Dermis microvascular lymphatic vessel endothelial cell (primary cell): ENCODE data around the gene ZPR1. TPM values are rescaled to one million over a fixed set of nuclear protein-coding genes. Genes with fewer than 3 reads are reported as not detected.
A peak's percentile ranks its signal among the peaks of the same experiment; 100 is the strongest.
"Not testable (repeated sequence)": the region's sequence is repeated elsewhere in the genome, so short reads cannot be mapped to it uniquely, and the experiment has no call there.

Experiments used
- DNase-seq, 2 donors: peaks; one replicate each; pipeline versions ENCODE4 v3.0.0 to v3.0.0-alpha.2; 2010; ENCODE audit warnings: low read depth in 2 of 2
- total RNA-seq: library from RNA; depleted of rRNA; stranded (reverse); fragments of >200 nt; gene quantifications from 2 replicates; pipeline ENCODE4 v1.2.1, GENCODE V29; 2014

ZPR1 gene
- total RNA-seq, 1 donor from 2014 or later, result 19.0 TPM

DNA sequence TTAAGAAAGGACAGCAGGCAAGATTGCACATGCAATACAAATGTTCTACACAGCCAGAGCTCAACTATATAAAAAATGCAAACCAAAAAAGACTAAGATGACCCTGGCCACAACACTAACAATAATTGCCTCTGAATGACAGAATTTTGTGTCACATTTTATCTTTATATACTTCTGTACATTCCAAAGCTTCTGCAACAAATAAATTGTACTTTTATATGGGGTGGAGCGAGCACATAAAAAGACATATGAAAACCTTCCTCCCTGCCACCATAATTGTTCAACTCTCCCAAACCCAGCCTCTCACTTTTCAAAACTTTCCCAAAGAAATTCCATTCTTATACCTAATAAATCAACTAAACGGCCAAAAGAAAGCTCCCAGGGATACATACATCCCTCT is 25.7 kb downstream of the ZPR1 start:
- no peak for DNase-seq

DNA sequence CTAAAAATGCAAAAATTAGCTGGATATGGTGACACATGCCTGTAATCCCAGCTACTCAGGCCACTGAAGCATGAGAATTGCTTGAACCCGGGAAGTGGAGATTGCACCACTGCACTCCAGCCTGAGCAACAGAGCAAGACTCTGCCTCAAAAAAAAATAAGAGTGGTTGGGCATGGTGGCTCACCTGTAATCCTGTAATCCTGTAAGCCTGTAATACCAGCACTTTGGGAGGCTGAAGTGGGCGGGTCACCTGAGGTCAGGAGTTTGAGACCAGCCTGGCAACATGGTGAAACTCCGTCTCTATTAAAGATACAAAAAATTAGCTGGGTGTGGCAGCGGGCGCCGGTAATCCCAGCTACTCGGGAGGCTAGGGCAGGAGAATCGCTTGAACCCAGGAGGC is 31.8 kb downstream of the ZPR1 start:
- DNase-seq, result not testable (repeated sequence)

DNA sequence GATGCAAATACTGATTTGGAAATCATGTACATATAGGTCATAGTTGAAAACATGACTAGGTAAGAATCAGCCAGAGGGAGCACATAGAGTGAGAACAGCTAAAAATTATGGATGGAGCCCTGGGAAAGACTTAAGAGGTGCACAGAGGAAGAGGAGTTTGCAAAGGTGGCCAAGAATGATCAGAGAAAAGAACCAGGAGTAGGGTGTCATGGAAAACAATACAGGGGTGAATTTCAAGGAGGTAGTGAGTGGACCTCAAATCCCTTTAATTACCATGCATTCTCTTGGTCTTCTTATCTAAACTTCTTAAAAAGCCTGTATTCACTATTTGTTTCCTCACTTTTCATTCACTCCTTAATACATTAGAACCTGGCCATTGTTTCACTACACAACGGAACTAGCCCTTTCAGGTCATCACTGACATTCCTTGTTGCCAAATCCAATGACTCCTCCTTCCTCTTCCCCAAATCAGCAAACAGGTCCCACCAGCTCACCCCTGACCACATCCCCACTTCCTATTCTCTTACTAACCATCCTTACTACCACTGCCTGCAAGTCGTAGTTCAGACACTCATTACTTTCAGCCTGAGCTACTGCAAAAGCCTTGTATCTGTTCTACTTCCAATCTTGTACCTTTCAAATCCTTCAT is 37.6 kb downstream of the ZPR1 start:
- DNase-seq, result no peak

DNA sequence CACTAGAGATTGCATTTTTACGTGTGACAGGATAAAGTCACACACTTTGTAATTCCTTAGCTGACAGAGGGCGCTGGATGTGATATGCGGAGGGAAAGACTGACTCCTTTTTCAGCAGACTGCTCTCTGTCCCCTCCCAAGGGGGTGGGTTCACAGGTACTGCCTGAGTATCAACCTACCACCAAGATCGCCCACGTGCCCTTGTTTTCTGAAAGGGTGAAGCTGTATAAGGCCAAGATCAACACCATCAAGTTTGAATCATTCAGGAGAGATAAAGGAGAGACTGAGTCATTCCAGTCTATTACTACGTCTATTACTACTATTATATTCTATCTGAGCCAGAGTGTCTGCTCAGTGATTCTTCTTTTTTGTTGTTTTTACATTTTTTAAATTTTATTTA is 45.7 kb downstream of the ZPR1 start:
- DNase-seq, result peak in 1 of 2 donors; percentile 69

DNA sequence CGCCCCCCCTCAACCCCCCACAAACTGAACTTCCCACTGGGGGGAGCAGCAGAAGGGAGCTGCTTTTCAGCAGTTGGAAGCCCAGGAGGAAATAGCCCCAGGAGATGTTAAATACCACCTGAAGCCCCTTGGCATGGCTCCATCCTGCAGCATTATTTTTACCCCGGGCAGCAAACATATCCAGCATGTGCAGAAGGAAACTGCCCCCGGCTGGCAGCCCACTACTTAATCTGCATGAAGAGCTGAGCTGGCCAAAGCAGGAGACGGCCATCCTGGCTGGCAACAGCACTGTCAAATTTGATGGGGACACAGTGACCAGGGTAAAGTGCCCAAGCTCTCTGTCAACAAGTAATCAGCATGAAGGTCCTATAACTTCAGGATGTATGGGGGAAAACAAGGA is 47.1 kb downstream of the ZPR1 start:
- DNase-seq, result no peak

DNA sequence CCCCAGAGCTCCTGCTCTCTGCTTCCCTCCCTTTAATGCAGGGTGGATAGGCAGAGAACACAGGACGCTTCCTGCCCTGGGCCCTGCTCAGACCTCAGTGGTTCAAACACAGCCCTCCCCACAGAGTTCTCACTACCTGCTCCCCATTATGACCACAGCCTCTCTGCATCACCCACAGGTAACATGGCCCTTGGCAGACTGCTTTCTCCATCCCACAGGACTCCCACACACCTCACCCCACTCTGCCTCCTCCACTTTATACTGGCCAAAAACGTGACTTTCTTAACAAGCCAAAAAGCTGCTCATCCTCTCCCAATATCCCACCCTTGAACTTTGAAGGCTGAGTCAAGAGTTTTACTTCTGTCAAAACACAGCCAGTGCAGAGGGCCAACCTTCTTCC is 48.8 kb downstream of the ZPR1 start:
- no peak for DNase-seq

DNA sequence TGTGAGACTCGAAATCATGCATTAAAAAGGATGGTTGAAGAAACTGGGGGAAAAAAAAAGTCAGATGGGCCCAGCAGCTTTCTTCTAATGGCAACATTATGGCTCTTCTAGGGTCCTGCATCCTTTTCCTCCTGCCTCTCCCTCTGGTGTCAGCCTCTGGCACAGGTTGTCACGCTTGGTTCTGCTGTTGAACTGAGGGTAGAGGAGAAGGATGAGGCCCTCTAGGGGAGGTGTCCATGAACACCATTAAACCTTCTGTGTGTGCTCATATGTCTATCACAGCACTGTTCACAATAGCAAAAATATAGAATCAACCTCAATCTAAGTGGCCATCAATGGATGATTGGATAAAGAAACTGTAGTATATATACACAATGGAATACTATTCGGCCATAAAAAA is 51.1 kb downstream of the ZPR1 start:
- no peak for DNase-seq

DNA sequence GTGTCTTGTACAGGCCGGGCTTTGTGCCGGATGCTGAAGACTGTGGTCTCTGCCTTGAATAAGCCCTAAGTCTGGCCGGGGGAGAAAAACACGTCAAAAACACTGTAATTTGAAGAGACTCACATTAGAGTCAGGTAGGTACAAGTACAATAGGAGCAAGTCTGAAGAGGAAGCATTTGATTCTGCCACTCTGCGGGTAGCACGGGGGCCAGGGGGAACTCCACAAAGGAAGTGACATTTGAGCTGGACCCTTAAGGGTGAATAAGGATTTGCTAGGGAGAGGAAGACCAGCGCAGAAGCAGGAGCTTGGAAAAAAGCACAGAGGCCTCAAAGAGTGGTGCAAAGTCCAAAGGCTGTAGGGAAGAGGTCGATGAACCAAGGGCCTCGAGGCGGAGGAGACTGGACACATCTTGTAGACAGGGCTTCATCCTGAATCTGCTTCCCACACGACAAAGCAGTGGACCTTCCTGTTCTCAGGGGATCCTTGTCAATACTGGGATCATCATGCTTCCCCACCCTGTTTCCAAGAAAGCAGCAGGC is 53.8 kb downstream of the ZPR1 start:
- no peak for DNase-seq

DNA sequence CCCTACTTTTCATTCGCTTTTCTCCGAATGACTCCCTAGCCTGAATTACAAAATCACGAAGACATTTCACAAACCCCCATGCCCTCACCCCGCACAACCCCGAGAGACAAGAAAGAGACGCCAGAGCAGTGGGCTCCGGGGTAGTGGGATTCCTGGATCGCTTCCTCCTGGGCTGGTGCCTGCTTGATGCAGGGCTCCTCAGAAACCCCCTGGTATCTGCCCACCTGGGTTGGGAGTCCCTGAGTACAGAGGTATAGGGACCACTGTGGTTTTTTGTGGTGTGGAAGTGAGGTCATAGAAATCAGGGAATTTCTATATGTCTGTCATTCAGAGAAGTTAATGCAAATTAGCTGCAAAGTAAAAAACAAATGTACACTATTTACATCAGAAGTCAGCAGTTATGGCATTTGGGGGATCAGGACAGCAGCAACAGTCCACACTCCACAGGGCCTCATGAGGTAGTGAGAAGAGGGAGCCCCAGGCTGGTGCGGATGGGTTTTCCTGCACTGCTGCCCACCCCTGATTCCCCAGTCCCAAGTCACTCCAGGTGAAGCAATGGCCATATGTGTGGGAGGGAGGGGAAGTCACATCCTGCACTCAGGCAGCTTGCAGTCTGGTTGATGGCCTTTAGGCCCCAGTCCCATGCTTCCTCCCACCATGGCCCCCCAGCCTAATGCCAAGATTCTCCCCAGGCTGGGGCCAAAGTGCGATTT is 54.6 kb downstream of the ZPR1 start:
- no peak for DNase-seq

DNA sequence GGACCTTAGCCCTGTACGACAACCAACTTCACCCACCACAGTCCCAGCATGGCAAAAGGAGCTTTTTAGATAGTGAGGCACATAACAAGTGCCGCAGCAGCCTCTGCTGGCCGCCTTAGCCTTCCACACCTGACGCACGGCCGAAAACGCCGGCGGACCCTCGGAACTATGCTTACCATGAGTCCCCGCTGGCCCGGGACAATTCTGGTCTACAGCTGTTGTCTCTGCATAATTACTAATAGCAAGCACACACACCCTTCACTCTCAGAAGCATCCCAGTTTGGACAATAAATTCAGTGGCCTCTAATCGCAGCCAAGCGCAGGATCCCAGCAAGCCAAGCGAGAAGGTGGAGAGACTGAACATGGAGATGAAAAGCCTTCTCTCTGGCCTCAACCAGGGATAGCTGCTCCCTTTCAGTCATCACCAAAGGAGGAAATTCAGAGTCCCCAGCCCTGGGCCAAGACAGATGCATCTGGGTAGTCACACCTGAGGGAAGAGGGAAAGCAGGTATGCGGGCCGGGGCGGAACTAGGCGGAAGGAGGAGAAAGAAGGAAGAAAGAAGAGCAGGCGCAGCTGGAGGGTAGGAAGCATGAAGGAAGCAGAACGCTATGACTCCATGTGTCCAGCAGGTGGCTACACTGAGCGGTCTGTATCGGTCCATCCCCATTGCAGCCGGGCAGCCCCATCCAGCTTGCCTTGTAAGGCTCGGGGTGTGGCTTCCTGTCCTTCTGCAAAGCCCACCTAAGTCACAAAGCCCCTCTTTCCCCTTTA is 55.4 kb downstream of the ZPR1 start:
- DNase-seq, result peak; percentile 21 to 59

DNA sequence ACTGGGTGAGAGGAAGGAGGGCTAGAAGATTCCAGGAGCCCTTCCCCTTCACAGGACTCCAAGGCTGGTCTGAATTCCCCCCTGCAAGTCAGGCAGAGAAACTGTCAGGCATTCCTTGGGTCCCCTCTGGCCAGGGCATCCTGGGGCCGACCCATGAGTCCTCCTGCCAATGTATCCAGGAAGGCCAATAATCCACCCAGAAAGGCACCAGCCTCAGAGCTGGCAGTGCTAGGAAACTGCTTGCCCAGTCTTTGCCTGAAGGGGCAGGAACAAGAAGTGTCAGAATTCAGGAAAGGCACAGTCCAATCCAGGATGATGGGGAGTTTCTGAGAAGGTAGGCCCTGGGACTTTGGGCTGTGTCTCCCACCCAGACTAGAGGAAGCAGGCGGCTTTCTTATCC is 56.0 kb downstream of the ZPR1 start:
- DNase-seq, result no peak

DNA sequence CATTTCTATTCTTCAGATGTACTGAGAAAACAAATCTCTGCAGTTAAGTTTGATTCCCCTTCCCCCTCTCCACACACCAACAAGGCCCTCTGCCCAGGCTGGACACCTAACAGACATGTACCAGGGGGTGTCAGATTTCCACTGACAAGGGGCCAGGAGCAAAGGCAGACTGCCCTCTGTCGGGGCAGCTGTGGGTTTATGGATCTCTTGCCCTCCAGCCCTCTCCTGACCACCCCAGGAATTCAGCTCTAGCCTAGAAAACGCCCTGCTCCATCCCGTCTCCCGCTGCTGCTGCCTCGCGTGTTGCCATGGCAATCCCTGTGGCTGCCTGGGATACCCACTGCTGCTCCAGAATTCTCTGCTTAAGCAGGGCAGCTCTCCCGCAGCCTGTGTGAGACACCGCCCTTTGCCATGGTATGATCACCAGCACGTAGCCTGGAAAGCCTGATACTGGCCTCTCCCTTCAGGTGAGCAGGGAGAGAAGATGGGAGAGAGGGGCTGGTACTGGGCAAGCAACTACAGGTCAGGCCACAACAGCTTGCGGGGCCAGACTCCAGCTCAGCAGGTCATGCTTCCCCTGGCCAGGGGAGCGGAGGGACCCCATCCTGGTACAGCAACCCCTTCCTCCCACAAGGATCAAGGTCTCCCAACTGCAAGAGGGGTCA is 56.6 kb downstream of the ZPR1 start:
- DNase-seq, result no peak

DNA sequence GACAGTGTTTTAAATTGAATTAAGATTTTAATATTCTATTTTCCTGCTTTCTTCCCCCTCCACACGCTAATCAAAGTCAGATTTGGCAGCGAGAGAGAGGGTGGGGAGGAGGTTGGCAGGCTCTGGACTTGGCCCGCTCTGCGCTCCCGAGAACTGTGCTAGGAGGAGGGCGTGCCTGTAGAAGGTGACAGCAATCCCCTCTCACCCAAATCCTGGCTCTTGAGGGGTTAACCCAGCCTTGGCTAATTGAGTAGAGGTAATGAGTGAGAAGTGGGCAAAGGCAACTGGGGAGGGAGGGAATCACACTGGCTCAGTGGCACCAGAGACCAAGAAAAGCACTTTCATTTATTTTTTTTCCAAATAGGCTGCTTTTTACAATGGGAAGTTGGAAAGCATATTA is 57.2 kb downstream of the ZPR1 start:
- no peak for DNase-seq

DNA sequence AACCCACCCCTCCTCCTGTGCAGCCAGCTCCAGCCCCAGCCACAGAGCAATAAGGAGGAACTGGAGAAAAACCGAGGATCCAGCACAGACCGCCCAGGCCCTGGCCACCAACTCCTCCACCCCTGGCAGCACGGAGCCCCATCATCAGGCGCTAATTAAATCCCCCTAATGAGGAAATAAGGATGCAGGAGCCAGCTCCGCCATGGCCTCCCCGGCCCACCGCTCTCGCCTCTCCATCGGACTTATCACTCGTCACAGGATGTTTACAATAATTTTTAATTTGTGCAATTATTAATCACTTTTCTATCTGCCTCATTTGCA is 57.6 kb downstream of the ZPR1 start:
- no peak for DNase-seq

DNA sequence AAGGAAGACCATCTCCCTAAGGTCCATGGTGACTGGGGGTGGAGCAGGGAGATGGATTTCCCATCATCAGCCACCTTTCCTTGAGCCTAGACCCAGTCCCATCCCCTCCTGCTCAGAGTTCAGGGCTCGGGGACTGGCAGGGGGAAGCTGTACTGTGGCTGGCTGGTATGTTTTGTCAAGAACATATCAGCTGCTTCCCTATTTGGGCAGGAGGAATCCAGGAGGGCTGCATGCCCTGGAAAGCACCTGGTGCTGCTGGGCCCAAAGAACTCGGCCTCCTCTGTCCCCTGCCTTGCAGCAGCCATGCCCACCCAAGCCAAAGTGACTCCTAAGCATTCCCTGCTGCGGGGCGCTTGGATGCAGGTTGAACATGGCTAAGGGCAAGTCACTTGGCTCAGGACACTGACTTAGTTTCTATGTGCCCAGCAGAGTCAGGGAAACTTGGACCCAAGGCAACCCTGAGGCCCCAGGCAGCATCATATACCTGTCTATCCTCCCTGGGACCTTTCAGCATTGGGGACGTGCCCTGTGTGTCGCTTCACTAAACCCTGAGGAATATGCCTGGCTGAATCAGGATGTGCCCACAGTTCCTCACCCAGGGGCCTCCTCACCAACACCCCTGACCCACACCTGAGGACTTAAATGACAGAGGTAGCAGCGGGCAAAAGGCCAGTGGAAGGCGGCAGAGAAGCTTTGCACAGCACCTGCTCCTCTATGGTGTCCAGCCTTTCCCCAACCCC is 58.2 kb downstream of the ZPR1 start:
- no peak for DNase-seq

DNA sequence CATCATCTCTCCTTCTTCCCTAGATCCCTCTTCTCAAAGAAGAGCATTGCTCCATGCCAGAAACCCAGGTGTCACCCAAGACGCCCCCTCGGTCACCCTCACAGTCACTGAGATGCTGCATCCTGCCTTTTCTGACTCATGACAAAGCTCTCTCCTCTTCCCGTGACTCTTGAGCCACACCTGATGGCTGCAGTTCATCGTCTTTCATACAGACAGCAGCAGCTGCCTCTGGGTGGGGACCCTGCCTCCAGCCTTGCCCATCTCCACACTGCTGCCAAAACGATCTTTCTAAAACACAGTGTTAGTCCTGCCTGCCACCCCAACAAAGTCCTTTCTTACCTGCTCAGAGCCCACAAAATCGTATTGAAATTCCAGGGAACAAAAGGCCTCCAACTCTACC is 59.8 kb downstream of the ZPR1 start:
- no peak for DNase-seq

DNA sequence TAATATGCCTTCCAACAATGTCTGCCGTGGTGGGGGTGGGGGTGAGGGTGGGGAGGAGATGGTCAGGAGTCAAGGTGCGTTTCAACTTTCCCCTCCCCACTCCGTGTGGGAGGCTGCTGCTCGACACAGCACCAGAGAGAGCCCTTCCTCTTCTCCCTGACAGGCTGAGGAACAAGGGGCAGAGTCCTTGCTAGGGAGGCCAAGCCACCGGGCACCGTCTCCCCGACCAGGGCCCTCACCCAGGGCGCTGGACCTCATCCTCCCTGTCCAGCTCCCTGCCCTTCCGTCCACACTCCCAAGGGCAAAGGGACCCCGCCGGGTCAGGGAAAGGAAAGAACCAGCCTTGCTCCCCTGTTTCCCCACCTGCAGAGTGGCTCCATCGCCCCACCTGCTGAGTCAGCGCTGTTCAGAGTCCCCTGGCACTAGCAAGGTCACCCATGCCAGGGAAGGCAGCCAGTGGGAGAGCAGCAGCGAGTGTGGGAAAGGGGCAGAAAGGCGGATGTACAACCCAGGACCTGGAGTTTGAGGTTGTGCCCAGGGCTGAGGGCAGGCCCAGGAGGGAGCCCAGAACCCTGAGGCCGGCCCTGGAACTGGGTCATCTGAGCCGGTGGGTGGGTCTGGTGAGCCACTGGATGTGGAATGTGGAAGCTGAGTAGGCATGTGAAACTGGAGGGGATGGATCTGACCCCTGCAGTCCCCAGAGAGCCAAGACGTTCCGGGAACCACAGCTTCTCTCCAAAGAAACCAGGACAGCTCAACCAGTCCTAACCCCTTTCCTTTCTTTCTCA is 62.2 kb downstream of the ZPR1 start:
- DNase-seq, result no peak

DNA sequence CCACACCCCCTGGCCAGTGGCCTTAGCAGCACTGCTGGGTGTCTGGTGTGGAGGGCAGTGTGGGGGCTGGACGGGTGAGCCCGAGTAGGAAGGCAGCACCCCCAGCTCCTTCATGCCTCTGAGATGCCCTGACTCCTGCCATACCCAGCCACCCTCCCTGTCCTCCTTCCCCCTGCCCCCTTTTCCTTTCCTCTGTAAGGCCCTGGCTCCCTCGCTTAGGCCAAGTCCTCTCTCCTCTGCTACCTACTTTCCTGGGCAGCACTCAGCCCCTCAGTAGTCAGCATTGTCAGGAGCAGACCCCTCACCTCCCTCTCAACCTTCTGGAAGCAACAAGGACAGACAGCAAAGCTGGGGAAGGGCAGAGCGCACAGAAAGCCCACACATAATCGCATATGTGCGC is 63.0 kb downstream of the ZPR1 start:
- no peak for DNase-seq
